ENCODE measurements around the gene NDUFB5. TPM values are rescaled to one million over a fixed set of nuclear protein-coding genes. Genes with fewer than 3 reads are reported as not detected.

Gene NDUFB5
- polyA plus RNA-seq, 1 experiment, result 80.0 TPM

GRCh38 chr3:179652447-179653095 lies 48.0 kb downstream of the NDUFB5 start, which contains the start of gene USP13:
Gene USP13, plus strand, starts transcription at chr3:179653040. Its CDS starts 186 bp downstream, at chr3:179653226.
- CTCF ChIA-PET, result no interaction called here

GRCh38 chr3:179653096-179653797 lies 48.7 kb downstream of the NDUFB5 start:
- ChIA-PET CTCF (no interaction called here), POLR2A (interaction anchor here (0.6 to 1.0 kb wide), 2 partner anchors 57 to 91 kb away, joined by 3 read pairs; no protein-coding TSS in a partner anchor)
- DNase-seq (ENCODE audit: low read depth, low spot score), result peak; percentile 61
- H3K27ac ChIP-seq (ENCODE audit: low read depth, low read length), result peak overlapping the region; percentile 91
- peak overlapping the region; percentile 84 for H3K4me3 ChIP-seq (ENCODE audit: low read depth, low read length)
- peak; percentile 19; the same call in 1 of the 2 replicates for TF ChIP-seq CTCF (IDR thresholded peaks at IDR 0.05; ENCODE audit: low read depth, low read length)
- no peaks in the 10 kb centered on the region; the same call in 1 of the 2 replicates for H3K9me3 ChIP-seq (ENCODE audit: control insufficient read depth, insufficient read depth, low read length)
- no peaks in the 10 kb centered on the region for H3K27me3 ChIP-seq (ENCODE audit: control insufficient read depth, insufficient read depth, low read length)

More at GRCh38 chr3:179652447-179653095, 48.0 kb downstream of the NDUFB5 start, which contains the start of gene USP13:
- TF ChIP-seq CTCF (IDR thresholded peaks at IDR 0.05; ENCODE audit: low read depth, low read length), result no peak
- POLR2A ChIA-PET, result interaction anchor here (0.8 to 1.0 kb wide), 2 partner anchors 9 to 58 kb away, joined by 3 to 4 read pairs; no protein-coding TSS in a partner anchor
- DNase-seq (ENCODE audit: low read depth, low spot score), result peak; percentile 55
- no peaks in the 10 kb centered on the region for H3K27me3 ChIP-seq (ENCODE audit: control insufficient read depth, insufficient read depth, low read length)
- H3K27ac ChIP-seq (ENCODE audit: low read depth, low read length), result peak within 1 kb of the TSS; percentile 91
- peak within 1 kb of the TSS; percentile 84 for H3K4me3 ChIP-seq (ENCODE audit: low read depth, low read length)
- H3K9me3 ChIP-seq (ENCODE audit: control insufficient read depth, insufficient read depth, low read length), result no peaks in the 10 kb centered on the region; the same call in 1 of the 2 replicates

- Histone ChIP-seq H3K4me3 (ENCODE audit: low read depth, low read length) (no peak overlapping the region), H3K9me3 (ENCODE audit: control insufficient read depth, insufficient read depth, low read length) (no peaks in the 10 kb centered on the region; the same call in 1 of the 2 replicates), H3K27me3 (ENCODE audit: control insufficient read depth, insufficient read depth, low read length) (no peaks in the 10 kb centered on the region), H3K27ac (ENCODE audit: low read depth, low read length) (no peak overlapping the region)
- TF ChIP-seq CTCF (IDR thresholded peaks at IDR 0.05; ENCODE audit: low read depth, low read length), result no peak
- CTCF ChIA-PET, result interaction anchor here (0.6 kb wide), 1 partner anchor 56 kb away, joined by 3 read pairs; no protein-coding TSS in a partner anchor
- POLR2A ChIA-PET, result no interaction called here
- no peak for DNase-seq (ENCODE audit: low read depth, low spot score)
Measured at GRCh38 chr3:179655236-179655635, 50.6 kb downstream of the NDUFB5 start.

- H3K27ac ChIP-seq (ENCODE audit: low read depth, low read length), result no peak overlapping the region
- DNase-seq (ENCODE audit: low read depth, low spot score), result no peak
- POLR2A ChIA-PET, result no interaction called here
Measured at GRCh38 chr3:179658606-179659005, 54.0 kb downstream of the NDUFB5 start.

More at GRCh38 chr3:179658606-179659005, 54.0 kb downstream of the NDUFB5 start:
- Histone ChIP-seq H3K4me3 (ENCODE audit: low read depth, low read length) (no peak overlapping the region), H3K9me3 (ENCODE audit: control insufficient read depth, insufficient read depth, low read length) (no peaks in the 10 kb centered on the region), H3K27me3 (ENCODE audit: control insufficient read depth, insufficient read depth, low read length) (no peaks in the 10 kb centered on the region)
- TF ChIP-seq CTCF (IDR thresholded peaks at IDR 0.05; ENCODE audit: low read depth, low read length), result no peak
- CTCF ChIA-PET, result interaction anchor here (1.8 kb wide), 1 partner anchor 9 kb away, joined by 10 read pairs; no protein-coding TSS in a partner anchor

Data from AG04450 (cell line).